HepG2 (cell line): ENCODE measurements around the gene GPR89A. TPM values are rescaled to one million over a fixed set of nuclear protein-coding genes. Genes with fewer than 3 reads are reported as not detected.

Experiments
- ARID5B ChIP-seq: IDR thresholded peaks from 2 replicates; pipeline ENCODE4 v1.4.0; 2020; ENCODE audit warnings: mild to moderate bottlenecking, missing genetic modification reagents
- CEBPG ChIP-seq: IDR thresholded peaks from 2 replicates; pipeline ENCODE4 v1.6.1; 2016
- FOSL2 ChIP-seq: sonication (generic); formaldehyde crosslinking; IDR thresholded peaks from 2 replicates; pipeline ENCODE4 v1.4.0; 2020; ENCODE audit warnings: missing genetic modification reagents
- GFI1 ChIP-seq: sonication (generic); formaldehyde crosslinking; IDR thresholded peaks from 2 replicates; pipeline ENCODE4 v1.5.0; 2020; ENCODE audit warnings: missing genetic modification reagents, mild to moderate bottlenecking, borderline replicate concordance
- HMG20B ChIP-seq: conservative IDR thresholded peaks from 2 replicates; pipeline ENCODE4 v1.6.1; 2016; ENCODE audit warnings: missing genetic modification reagents, missing compliant biosample characterization
- NR3C1 ChIP-seq: sonication (generic); formaldehyde crosslinking; IDR thresholded peaks from 2 replicates; pipeline ENCODE4 v1.4.0; 2020; ENCODE audit warnings: missing genetic modification reagents
- PRDM15 ChIP-seq: sonication (generic); formaldehyde crosslinking; IDR thresholded peaks from 2 replicates; pipeline ENCODE4 v1.4.0; 2020; ENCODE audit warnings: missing genetic modification reagents
- SSRP1 ChIP-seq: IDR thresholded peaks from 2 replicates; pipeline ENCODE4 v1.6.1; 2016; ENCODE audit warnings: control low read depth
- TCF7 ChIP-seq: sonication (generic); IDR thresholded peaks from 2 replicates; pipeline ENCODE4 v1.6.1; 2016; ENCODE audit warnings: antibody characterized with exemption, low read depth
- TFDP2 ChIP-seq: sonication (generic); formaldehyde crosslinking; IDR thresholded peaks from 2 replicates; pipeline ENCODE4 v1.4.0; 2020; ENCODE audit warnings: missing genetic modification reagents
- USF2 ChIP-seq, 2 experiments: sonication (generic) in 1 of 2; formaldehyde crosslinking in 1 of 2; IDR thresholded peaks; 2 replicates each; pipeline versions ENCODE4 v1.5.1 to v1.6.1; 2011 to 2020; ENCODE audit warnings: borderline replicate concordance in 1 of 2, low read depth in 1 of 2, low read length in 1 of 2, mild to moderate bottlenecking in 1 of 2, missing genetic modification reagents in 1 of 2, moderate library complexity in 1 of 2
- ZFX ChIP-seq: sonication (generic); formaldehyde crosslinking; IDR thresholded peaks from 2 replicates; pipeline ENCODE4 v1.4.0; 2020; ENCODE audit warnings: mild to moderate bottlenecking, low read depth, missing genetic modification reagents, moderate library complexity
- polyA plus RNA-seq, 8 experiments: library from polyadenylated mRNA; depleted of rRNA in 3 of 8; stranded (reverse) in 7 of 8; unstranded in 1 of 8; fragments of >200 nt; fragmentation: Illumina TruSeq in 4 of 8; extraction: Trizol in 4 of 8; gene quantifications; 2 replicates each; pipeline versions ENCODE4 v1.2.1 to v1.2.3, GENCODE V29; 2011 to 2016; ENCODE audit warnings: low read depth in 4 of 8, missing spikeins in 1 of 8, mixed read lengths in 1 of 8; ENCODE audit not compliant: insufficient read depth in 1 of 8
- total RNA-seq, 5 experiments: library from RNA; depleted of rRNA; stranded (reverse); fragments of >200 nt; fragmentation: Illumina TruSeq; extraction: Trizol; gene quantifications; 2 replicates each; pipeline ENCODE4 v1.2.3, GENCODE V29; 2016; ENCODE audit warnings: low read depth in 1 of 5

Gene GPR89A
- total and polyA plus RNA-seq, 2 of the 13 experiments (the other 11 are each of a cell fraction or from before 2014, with no cell fraction given) = 23.4 to 32.6 TPM

- TF ChIP-seq ARID5B (CRISPR knock-in tag) = peak; percentile 14; the same call in 1 of the 2 replicates
- TF ChIP-seq NR3C1 (CRISPR knock-in tag) = no peak
- peak; percentile 72 for TF ChIP-seq HMG20B (CRISPR knock-in tag)
- TF ChIP-seq PRDM15 = peak; percentile 94
- peak; percentile 80 for TF ChIP-seq CEBPG (CRISPR knock-in tag)
- peak; percentile 21; the same call in 1 of the 2 replicates for TF ChIP-seq ZFX (CRISPR knock-in tag)
- TF ChIP-seq TFDP2 (CRISPR knock-in tag) = no peak
- peak; percentile 92 for TF ChIP-seq GFI1 (CRISPR knock-in tag)
- TF ChIP-seq TCF7 = peak; percentile 55
- no peak for TF ChIP-seq USF2 (IDR thresholded peaks at IDR 0.05; ENCODE audit: low read depth, low read length)
- TF ChIP-seq USF2 (CRISPR knock-in tag; IDR thresholded peaks at IDR 0.05; ENCODE audit: borderline replicate concordance) = no peak
- TF ChIP-seq FOSL2 (CRISPR knock-in tag) = peak; percentile 53
- peak; percentile 86 for TF ChIP-seq SSRP1 (CRISPR knock-in tag)
Measured at GRCh38 chr1:145690587-145691558, 83.1 kb downstream of the GPR89A start (continued).
